ENCODE results near the gene CCNI2. TPM values are rescaled to one million over a fixed set of nuclear protein-coding genes. Genes with fewer than 3 reads are reported as not detected.

Gene CCNI2
- polyA plus RNA-seq, 5 donors: 0.57 to 1.7 (median 1.2) TPM

- DNase-seq: no peak
Measured at GRCh38 chr5:132764671-132765238, 17.5 kb downstream of the CCNI2 start.

GRCh38 chr5:132765311-132766019 is 18.2 kb downstream of the CCNI2 start:
- DNase-seq: no peak

GRCh38 chr5:132766020-132766805 is 19.0 kb downstream of the CCNI2 start:
- no peak for DNase-seq

GRCh38 chr5:132766806-132767055 is 19.5 kb downstream of the CCNI2 start:
- DNase-seq: no peak

- DNase-seq: no peak
Measured at GRCh38 chr5:132767150-132767549, 19.9 kb downstream of the CCNI2 start.

GRCh38 chr5:132768485-132768868 is 21.3 kb downstream of the CCNI2 start:
- DNase-seq: no peak

GRCh38 chr5:132770476-132771159 is 23.4 kb downstream of the CCNI2 start:
- DNase-seq: no peak

- no peak for DNase-seq
Measured at GRCh38 chr5:132771503-132771998, 24.3 kb downstream of the CCNI2 start.

- DNase-seq: no peak
Measured at GRCh38 chr5:132772291-132773070, 25.3 kb downstream of the CCNI2 start.

GRCh38 chr5:132773114-132773513 is 25.9 kb downstream of the CCNI2 start:
- no peak for DNase-seq

GRCh38 chr5:132773601-132774355 is 26.6 kb downstream of the CCNI2 start:
- DNase-seq: no peak

GRCh38 chr5:132774406-132774805 is 27.2 kb downstream of the CCNI2 start:
- no peak for DNase-seq

- DNase-seq: no peak
Measured at GRCh38 chr5:132774896-132775295, 27.7 kb downstream of the CCNI2 start.

- no peak for DNase-seq
Measured at GRCh38 chr5:132775476-132775961, 28.3 kb downstream of the CCNI2 start.

GRCh38 chr5:132776131-132776937 is 29.1 kb downstream of the CCNI2 start:
- peak in 1 of 2 donors; percentile 41 for DNase-seq

GRCh38 chr5:132776938-132777208 is 29.6 kb downstream of the CCNI2 start:
- DNase-seq: no peak

GRCh38 chr5:132777209-132778069 is 30.2 kb downstream of the CCNI2 start, which contains the start of gene SEPTIN8:
Gene SEPTIN8 (minus strand): TSS chr5:132777239. CDS start chr5:132777137, 102 bp downstream.
- DNase-seq: peak; percentile 29 to 49

- no peak for DNase-seq
Measured at GRCh38 chr5:132778129-132778528, 30.9 kb downstream of the CCNI2 start.

- no peak for DNase-seq
Measured at GRCh38 chr5:132778856-132779255, 31.6 kb downstream of the CCNI2 start.

Measured in right lung (tissue), 5 donors.